IMR-90 (cell line): ENCODE data around the gene MYL12B. TPM values are rescaled to one million over a fixed set of nuclear protein-coding genes. Genes with fewer than 3 reads are reported as not detected.

Experiments
- ATAC-seq: fragments of 200-7000 bp; cut with Tn5 transposase; 2 replicates; pipeline ENCODE4 v1.9.1; 2020; ENCODE audit warnings: low read depth, mild to moderate bottlenecking, moderate library complexity
- BruUV-seq: library from RNA; stranded (reverse); fragments of 400-500 nt; replicated peaks from 2 replicates; lab custom pipeline; 2021; lab: Mats Ljungman, UMichigan
- CTCF ChIA-PET: fragments of 300-600 bp; formaldehyde crosslinking; extraction: SDS; loops from one replicate; lab custom pipeline; 2021; ENCODE audit warnings: antibody characterized with exemption; lab: Yijun Ruan, JAX
- POLR2A ChIA-PET: fragments of 300-600 bp; sonication (Branson Sonifier 250); formaldehyde crosslinking; loops from one replicate; lab custom pipeline; 2022; ENCODE audit warnings: antibody characterized with exemption; ENCODE audit not compliant: unreplicated experiment; lab: Charles Lee
- DNase-seq: peaks from one replicate; pipeline ENCODE4 v3.0.0; 2013
- H2AFZ ChIP-seq: replicated peaks from 2 replicates; pipeline ENCODE3; 2013; ENCODE audit warnings: low read length, mild to moderate bottlenecking; ENCODE audit not compliant: poor library complexity
- H2AK5ac ChIP-seq: 2 replicates; pipeline ENCODE4 v1.6.1; 2013; ENCODE audit warnings: low read depth, low read length, inconsistent platforms
- H2AK9ac ChIP-seq: replicated peaks from 2 replicates; pipeline ENCODE3; 2013; ENCODE audit warnings: mild to moderate bottlenecking, low read depth, low read length, moderate library complexity; ENCODE audit not compliant: poor library complexity
- H2BK120ac ChIP-seq: 2 replicates; pipeline ENCODE4 v1.6.1; 2013; ENCODE audit warnings: low read depth, low read length, inconsistent platforms
- H2BK15ac ChIP-seq: 3 replicates; pipeline ENCODE4 v1.6.1; 2013; ENCODE audit warnings: low read depth, low read length, inconsistent platforms
- H2BK20ac ChIP-seq: 2 replicates; pipeline ENCODE4 v1.6.1; 2013; ENCODE audit warnings: low read depth, mild to moderate bottlenecking, inconsistent platforms, low read length, moderate library complexity
- H2BK5ac ChIP-seq: 2 replicates; pipeline ENCODE4 v1.6.1; 2013; ENCODE audit warnings: mild to moderate bottlenecking, low read depth, low read length, inconsistent platforms; ENCODE audit not compliant: poor library complexity, severe bottlenecking
- H3K14ac ChIP-seq: replicated peaks from 2 replicates; pipeline ENCODE4 v1.6.1; 2013; ENCODE audit warnings: low read depth, low read length, inconsistent platforms
- H3K18ac ChIP-seq: 2 replicates; pipeline ENCODE4 v1.6.1; 2013; ENCODE audit warnings: low read depth, low read length, control low read depth
- H3K23ac ChIP-seq: 2 replicates; pipeline ENCODE4 v1.6.1; 2013; ENCODE audit warnings: low read depth, low read length, inconsistent platforms
- H3K27ac ChIP-seq: 2 replicates; pipeline ENCODE4 v1.5.1; 2013; ENCODE audit warnings: mild to moderate bottlenecking, control low read depth, low read length; ENCODE audit not compliant: insufficient read depth
- H3K27me3 ChIP-seq: 2 replicates; pipeline ENCODE4 v1.6.1; 2013; ENCODE audit warnings: low read length; ENCODE audit not compliant: control insufficient read depth, insufficient read depth
- H3K36me3 ChIP-seq: 2 replicates; pipeline ENCODE4 v1.6.1; 2013; ENCODE audit warnings: low read length, mixed read lengths; ENCODE audit not compliant: control insufficient read depth, insufficient read depth
- H3K4ac ChIP-seq: 2 replicates; pipeline ENCODE4 v1.6.1; 2013; ENCODE audit warnings: low read depth, low read length, inconsistent platforms
- H3K4me1 ChIP-seq: 2 replicates; pipeline ENCODE4 v1.6.1; 2013; ENCODE audit warnings: low read length, mixed read lengths; ENCODE audit not compliant: control insufficient read depth, insufficient read depth
- H3K4me2 ChIP-seq: 2 replicates; pipeline ENCODE4 v1.6.1; 2013; ENCODE audit warnings: low read depth, mild to moderate bottlenecking, control low read depth, low read length, moderate library complexity
- H3K4me3 ChIP-seq: 2 replicates; pipeline ENCODE4 v1.5.1; 2013; ENCODE audit warnings: low read depth, mild to moderate bottlenecking, control low read depth, low read length, moderate library complexity; ENCODE audit not compliant: insufficient read depth
- H3K56ac ChIP-seq: 2 replicates; pipeline ENCODE4 v1.6.1; 2013; ENCODE audit warnings: low read length, inconsistent platforms; ENCODE audit not compliant: insufficient read depth; ENCODE audit errors: extremely low read depth
- H3K79me1 ChIP-seq, 2 experiments: 2 replicates each; pipeline ENCODE4 v1.6.1; 2013; ENCODE audit warnings: low read length in 2 of 2, inconsistent platforms in 1 of 2, low read depth in 1 of 2
- H3K9ac ChIP-seq: 2 replicates; pipeline ENCODE4 v1.6.1; 2013; ENCODE audit warnings: low read depth, low read length, control low read depth
- H3K9me1 ChIP-seq: 2 replicates; pipeline ENCODE4 v1.6.1; 2013; ENCODE audit warnings: low read length, inconsistent platforms; ENCODE audit not compliant: insufficient read depth
- H3K9me3 ChIP-seq: 2 replicates; pipeline ENCODE4 v1.6.1; 2013; ENCODE audit warnings: low read length; ENCODE audit not compliant: control insufficient read depth, insufficient read depth
- H4K20me1 ChIP-seq: 2 replicates; pipeline ENCODE4 v1.6.1; 2013; ENCODE audit warnings: low read length, inconsistent platforms; ENCODE audit not compliant: insufficient read depth
- H4K5ac ChIP-seq: 2 replicates; pipeline ENCODE4 v1.6.1; 2013; ENCODE audit warnings: mild to moderate bottlenecking, low read depth, low read length, control low read depth
- H4K8ac ChIP-seq, 2 experiments: 2 replicates each; pipeline ENCODE4 v1.6.1; 2013; ENCODE audit warnings: low read depth in 2 of 2, low read length in 2 of 2, control low read depth in 1 of 2, inconsistent platforms in 1 of 2
- H4K91ac ChIP-seq: 2 replicates; pipeline ENCODE4 v1.6.1; 2013; ENCODE audit warnings: low read depth, low read length, inconsistent platforms; ENCODE audit not compliant: insufficient read depth
- CEBPB ChIP-seq: IDR thresholded peaks from 2 replicates; pipeline ENCODE4 v1.6.1; 2012; ENCODE audit warnings: low read depth, low read length, improper control_type of control experiment
- SMC3 ChIP-seq: fragments of 150-350 bp; IDR thresholded peaks from 2 replicates; pipeline ENCODE4 v1.6.1; 2016; ENCODE audit warnings: low read depth, mild to moderate bottlenecking, antibody characterized with exemption, low read length, moderate library complexity
- WGBS, 2 experiments: methylation state at CpG; one replicate each; pipeline versions ENCODE4 v1.1.5 to v1.1.7; 2013; ENCODE audit warnings: missing lambda C conversion rate in 2 of 2; ENCODE audit not compliant: insufficient read length in 1 of 2; ENCODE audit errors: extremely low coverage in 2 of 2; 5-methylcytosine and 5-hydroxymethylcytosine counted together
- dilution Hi-C: fragments of 300-500 bp; cut with HindIII; formaldehyde crosslinking; loops from one replicate; pipeline ENCODE4 v1.14.3; 2018; ENCODE audit warnings: low sequenced_read_pairs; ENCODE audit not compliant: unreplicated experiment
- in situ Hi-C: fragments of 300-500 bp; cut with MboI; formaldehyde crosslinking; loops from 3 replicates; pipeline ENCODE4 v1.14.3; 2019; ENCODE audit warnings: low sequenced_read_pairs, inconsistent platforms, mixed read lengths
- intact Hi-C: fragments of 100-400 bp; cut with micrococcal nuclease; formaldehyde crosslinking; loops from 2 replicates; pipeline ENCODE4 v1.10.0; 2022
- polyA plus RNA-seq, 3 experiments: library from polyadenylated mRNA; depleted of rRNA; stranded (reverse); fragments of >200 nt; gene quantifications; 2 replicates each; pipeline ENCODE4 v1.2.3, GENCODE V29; 2012; ENCODE audit warnings: low replicate concordance in 1 of 3
- total RNA-seq: library from RNA; depleted of rRNA; stranded (reverse); fragments of >200 nt; gene quantifications from 2 replicates; pipeline ENCODE4 v1.2.3, GENCODE V29; 2012

Gene MYL12B
- total and polyA plus RNA-seq, 2 of the 4 experiments (the other 2 are of a cell fraction): 692 to 816 TPM

DNA sequence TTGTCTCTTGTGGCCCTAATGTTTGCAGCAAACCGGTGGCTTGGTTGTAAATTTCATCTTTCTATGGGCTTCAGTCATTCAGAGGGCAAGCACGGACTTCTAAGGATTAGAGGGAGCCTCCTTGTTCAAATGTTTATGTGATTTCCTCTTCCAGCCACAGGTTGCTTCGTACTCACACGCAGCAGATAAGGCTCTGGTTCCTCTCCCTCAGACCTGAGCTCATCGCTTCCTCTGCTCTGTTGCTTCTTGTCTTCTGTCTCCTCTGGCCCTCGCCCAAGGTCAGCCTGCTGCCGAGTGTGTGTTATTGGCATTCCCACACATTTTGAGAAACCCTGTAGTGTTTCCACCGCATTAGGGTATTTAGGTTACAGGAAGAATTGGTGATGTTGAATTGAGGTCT lies 44.0 kb downstream of the MYL12B start:
- peak overlapping the region; percentile 24; the same call in 1 of the 2 replicates for H4K5ac ChIP-seq
- TF ChIP-seq CEBPB: peak; percentile 23; the same call in 1 of the 2 replicates
- TF ChIP-seq SMC3: no peak
- no peaks in the 10 kb centered on the region for H3K36me3 ChIP-seq
- peak overlapping the region; percentile 71; the same call in 1 of the 2 replicates for H2AK5ac ChIP-seq
- peak overlapping the region; percentile 34; the same call in 1 of the 2 replicates for H3K14ac ChIP-seq
- BruUV-seq: no TSS peak
- H3K18ac ChIP-seq: peak overlapping the region; percentile 34; the same call in 1 of the 2 replicates
- H4K20me1 ChIP-seq: no peaks in the 10 kb centered on the region
- ChIA-PET POLR2A (no interaction called here), CTCF (no interaction called here)
- peak overlapping the region; percentile 38; the same call in 2 of the 3 replicates for H2BK15ac ChIP-seq
- peak overlapping the region; percentile 68 for H2BK120ac ChIP-seq
- intact Hi-C loops: loop anchor here (1.0 kb wide), 1 partner anchor 141 kb away; no protein-coding TSS in a partner anchor
- peak overlapping the region; percentile 59 for H2AFZ ChIP-seq
- H3K4me2 ChIP-seq: peak overlapping the region; percentile 1; the same call in 1 of the 2 replicates
- DNase-seq (peak; percentile 88), ATAC-seq (peak; percentile 30; the same call in 1 of the 2 replicates)
- no CpG with 5 or more reads among the region's 8 CpGs for WGBS, 2 experiments
- H3K9me3 ChIP-seq: no peaks in the 10 kb centered on the region
- no peak overlapping the region; the same call in 1 of the 2 replicates for H3K23ac ChIP-seq
- H4K91ac ChIP-seq: peak overlapping the region; percentile 44
- H4K8ac ChIP-seq: peak overlapping the region; percentile 8 to 75; a peak in 2 of 4 replicates
- no peak overlapping the region for H3K4me3 ChIP-seq
- H2BK20ac ChIP-seq: peak overlapping the region; percentile 66
- peaks cover 6% of the 10 kb centered on the region for H3K4me1 ChIP-seq
- peaks cover 6% of the 10 kb centered on the region for H3K9me1 ChIP-seq
- dilution Hi-C loops: no loop called here
- in situ Hi-C loops: no loop called here
- no peak overlapping the region for H3K9ac ChIP-seq
- H3K27ac ChIP-seq: peak overlapping the region; percentile 45
- H3K4ac ChIP-seq: peak overlapping the region; percentile 34
- H2BK5ac ChIP-seq: peak overlapping the region; percentile 80
- no peaks in the 10 kb centered on the region for H3K27me3 ChIP-seq
- no peak overlapping the region for H3K56ac ChIP-seq
- no peaks in the 10 kb centered on the region for H3K79me1 ChIP-seq
- H2AK9ac ChIP-seq: no peak overlapping the region
